Astrocyte (in vitro differentiated cells and primary cell): ENCODE measurements around the gene BARX2. TPM values are rescaled to one million over a fixed set of nuclear protein-coding genes. Genes with fewer than 3 reads are reported as not detected.

ENCODE experiments used
- DNase-seq: peaks from one replicate; pipeline ENCODE4 v3.0.0-alpha.2; 2010; ENCODE audit warnings: low read depth
- FAIRE-seq: peaks from 2 replicates; lab custom pipeline; 2011; peaks lifted over from hg19 to GRCh38; lab: Jason Lieb, UNC
- H2AFZ ChIP-seq: 2 replicates; pipeline ENCODE4 v1.6.0; 2012; ENCODE audit warnings: low read depth, low read length, inconsistent platforms
- H3K27ac ChIP-seq: 2 replicates; pipeline ENCODE4 v1.5.1; 2011; ENCODE audit warnings: low read depth, low read length, inconsistent platforms
- H3K27me3 ChIP-seq: 2 replicates; pipeline ENCODE4 v1.6.0; 2011; ENCODE audit warnings: low read length, inconsistent platforms; ENCODE audit not compliant: insufficient read depth
- H3K36me3 ChIP-seq: 2 replicates; pipeline ENCODE4 v1.5.1; 2011; ENCODE audit warnings: low read length, inconsistent platforms; ENCODE audit not compliant: insufficient read depth
- H3K4me1 ChIP-seq: 2 replicates; pipeline ENCODE4 v1.5.1; 2011; ENCODE audit warnings: low read length, inconsistent platforms; ENCODE audit not compliant: insufficient read depth
- H3K4me2 ChIP-seq: 2 replicates; pipeline ENCODE4 v1.6.0; 2012; ENCODE audit warnings: low read length, inconsistent platforms
- H3K4me3 ChIP-seq: 2 replicates; pipeline ENCODE4 v1.5.1; 2011; ENCODE audit warnings: low read depth, mild to moderate bottlenecking, low read length, inconsistent platforms; ENCODE audit not compliant: insufficient read depth
- H3K79me2 ChIP-seq: 2 replicates; pipeline ENCODE4 v1.6.0; 2012; ENCODE audit warnings: mild to moderate bottlenecking, low read length, inconsistent platforms; ENCODE audit not compliant: insufficient read depth
- H3K9ac ChIP-seq: 2 replicates; pipeline ENCODE4 v1.6.0; 2012; ENCODE audit warnings: mild to moderate bottlenecking, low read length, inconsistent platforms
- H3K9me3 ChIP-seq: 2 replicates; pipeline ENCODE4 v1.5.1; 2012; ENCODE audit warnings: low read depth, mild to moderate bottlenecking, low read length, inconsistent platforms; ENCODE audit not compliant: insufficient read depth
- H4K20me1 ChIP-seq: 2 replicates; pipeline ENCODE4 v1.6.0; 2012; ENCODE audit warnings: low read length, inconsistent platforms; ENCODE audit not compliant: insufficient read depth
- H3K27ac Mint-ChIP-seq: one replicate; pipeline ENCODE4 v1.8.0; 2021; ENCODE audit warnings: mild to moderate bottlenecking, mixed read lengths; ENCODE audit not compliant: unreplicated experiment
- H3K27me3 Mint-ChIP-seq: one replicate; pipeline ENCODE4 v1.8.0; 2021; ENCODE audit warnings: low read depth, mixed read lengths; ENCODE audit not compliant: unreplicated experiment
- H3K36me3 Mint-ChIP-seq: one replicate; pipeline ENCODE4 v1.8.0; 2021; ENCODE audit warnings: low read depth, mixed read lengths; ENCODE audit not compliant: unreplicated experiment
- H3K4me1 Mint-ChIP-seq: one replicate; pipeline ENCODE4 v1.8.0; 2021; ENCODE audit warnings: low read depth, mixed read lengths; ENCODE audit not compliant: unreplicated experiment
- H3K4me3 Mint-ChIP-seq: one replicate; pipeline ENCODE4 v1.8.0; 2021; ENCODE audit warnings: mild to moderate bottlenecking, moderate library complexity, mixed read lengths; ENCODE audit not compliant: unreplicated experiment
- H3K9me3 Mint-ChIP-seq: one replicate; pipeline ENCODE4 v1.8.0; 2021; ENCODE audit warnings: mild to moderate bottlenecking, mixed read lengths; ENCODE audit not compliant: unreplicated experiment
- EZH2 ChIP-seq: IDR thresholded peaks from 2 replicates; pipeline ENCODE4 v1.6.1; 2012; ENCODE audit warnings: mild to moderate bottlenecking, low read length, inconsistent platforms; ENCODE audit not compliant: insufficient read depth
- total RNA-seq: library from RNA; stranded (reverse); gene quantifications from 2 replicates; pipeline ENCODE4 v1.2.1, GENCODE V29; 2021
- TF ChIP-seq, protein P1 (sequence below): IDR thresholded peaks from 2 replicates; pipeline ENCODE4 v1.5.1; 2011; ENCODE audit warnings: low read depth, mild to moderate bottlenecking, inconsistent platforms, low read length, moderate library complexity; ENCODE audit not compliant: insufficient read depth

The BARX2 gene
- total RNA-seq, 1 donor from 2014 or later, result not detected

DNA sequence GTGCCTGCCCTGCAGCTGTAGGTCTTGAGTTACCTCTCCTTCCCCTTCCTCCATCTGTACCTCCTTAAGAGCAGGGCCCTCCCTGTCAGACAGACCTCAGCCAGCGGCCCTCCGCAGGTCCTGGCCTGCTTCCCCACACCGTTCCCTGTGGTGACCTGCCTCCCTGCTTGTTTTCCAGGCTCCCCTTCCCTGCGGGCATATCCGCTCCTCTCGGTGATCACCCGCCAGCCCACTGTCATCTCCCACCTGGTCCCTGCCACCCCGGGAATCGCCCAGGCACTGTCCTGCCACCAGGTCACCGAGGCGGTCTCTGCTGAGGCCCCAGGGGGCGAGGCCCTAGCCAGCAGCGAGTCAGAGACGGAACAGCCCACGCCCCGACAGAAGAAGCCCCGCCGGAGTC, 60.9 kb downstream of the BARX2 start:
- Histone ChIP-seq H3K79me2 (no peaks in the 10 kb centered on the region), H4K20me1 (no peaks in the 10 kb centered on the region), H2AFZ (no peak overlapping the region), H3K36me3 (no peaks in the 10 kb centered on the region), H3K27ac (no peak overlapping the region), H3K4me1 (no peaks in the 10 kb centered on the region), H3K9ac (no peak overlapping the region), H3K9me3 (no peaks in the 10 kb centered on the region), H3K27me3 (no peaks in the 10 kb centered on the region), H3K4me3 (no peak overlapping the region), H3K4me2 (no peak overlapping the region)
- H3K27me3 Mint-ChIP-seq, result peaks cover 18% of the 10 kb centered on the region
- peaks cover 1% of the 10 kb centered on the region for H3K36me3 Mint-ChIP-seq
- H3K4me1 Mint-ChIP-seq, result peaks cover 14% of the 10 kb centered on the region
- TF ChIP-seq, protein P1, sequence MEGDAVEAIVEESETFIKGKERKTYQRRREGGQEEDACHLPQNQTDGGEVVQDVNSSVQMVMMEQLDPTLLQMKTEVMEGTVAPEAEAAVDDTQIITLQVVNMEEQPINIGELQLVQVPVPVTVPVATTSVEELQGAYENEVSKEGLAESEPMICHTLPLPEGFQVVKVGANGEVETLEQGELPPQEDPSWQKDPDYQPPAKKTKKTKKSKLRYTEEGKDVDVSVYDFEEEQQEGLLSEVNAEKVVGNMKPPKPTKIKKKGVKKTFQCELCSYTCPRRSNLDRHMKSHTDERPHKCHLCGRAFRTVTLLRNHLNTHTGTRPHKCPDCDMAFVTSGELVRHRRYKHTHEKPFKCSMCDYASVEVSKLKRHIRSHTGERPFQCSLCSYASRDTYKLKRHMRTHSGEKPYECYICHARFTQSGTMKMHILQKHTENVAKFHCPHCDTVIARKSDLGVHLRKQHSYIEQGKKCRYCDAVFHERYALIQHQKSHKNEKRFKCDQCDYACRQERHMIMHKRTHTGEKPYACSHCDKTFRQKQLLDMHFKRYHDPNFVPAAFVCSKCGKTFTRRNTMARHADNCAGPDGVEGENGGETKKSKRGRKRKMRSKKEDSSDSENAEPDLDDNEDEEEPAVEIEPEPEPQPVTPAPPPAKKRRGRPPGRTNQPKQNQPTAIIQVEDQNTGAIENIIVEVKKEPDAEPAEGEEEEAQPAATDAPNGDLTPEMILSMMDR, result no peak
- TF ChIP-seq EZH2, result no peak
- DNase-seq (no peak), FAIRE-seq (no peak)
- no peak overlapping the region for H3K4me3 Mint-ChIP-seq
- peaks cover 3% of the 10 kb centered on the region for H3K9me3 Mint-ChIP-seq
- no peak overlapping the region for H3K27ac Mint-ChIP-seq

DNA sequence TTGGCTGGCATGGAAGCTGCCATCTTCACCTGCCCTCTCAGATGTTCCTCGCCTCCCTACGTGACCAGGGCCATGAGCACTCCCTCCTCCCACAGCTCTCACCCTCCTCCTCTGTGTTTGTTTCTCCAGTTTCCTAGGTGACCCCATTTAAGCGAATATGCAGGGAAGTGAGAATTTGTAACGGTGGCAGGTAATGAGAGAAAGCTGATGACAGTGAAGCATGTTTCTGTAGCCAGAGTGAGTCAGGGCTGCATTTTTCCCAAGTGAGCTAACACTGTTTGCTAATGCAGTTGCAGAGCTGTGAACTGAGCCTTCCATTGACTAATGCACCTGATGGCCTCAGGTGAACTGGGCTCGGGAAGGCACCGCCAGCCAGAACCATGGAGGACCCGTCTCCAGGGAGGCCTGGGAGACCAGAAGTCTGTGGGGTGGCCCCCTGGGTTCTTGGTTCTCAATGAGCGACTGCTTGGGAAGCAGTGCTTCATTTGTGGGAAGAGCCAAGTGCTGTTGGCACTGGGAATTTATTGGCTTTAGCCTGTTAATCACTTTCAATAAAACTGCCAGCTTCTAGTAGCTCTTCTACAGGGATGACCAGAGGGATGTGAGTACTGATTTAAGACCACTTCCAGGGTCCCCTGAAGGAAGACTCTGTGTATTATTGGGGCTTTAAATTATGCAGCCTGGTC, 64.5 kb downstream of the BARX2 start:
- Histone ChIP-seq H4K20me1 (no peaks in the 10 kb centered on the region), H3K4me2 (no peak overlapping the region), H3K27ac (no peak overlapping the region), H2AFZ (no peak overlapping the region), H3K27me3 (no peaks in the 10 kb centered on the region), H3K9me3 (no peaks in the 10 kb centered on the region), H3K4me1 (no peaks in the 10 kb centered on the region), H3K4me3 (no peak overlapping the region), H3K9ac (no peak overlapping the region), H3K79me2 (no peaks in the 10 kb centered on the region), H3K36me3 (no peaks in the 10 kb centered on the region)
- H3K4me1 Mint-ChIP-seq, result peaks cover 10% of the 10 kb centered on the region
- H3K9me3 Mint-ChIP-seq, result peaks cover 4% of the 10 kb centered on the region
- no peak overlapping the region for H3K4me3 Mint-ChIP-seq
- H3K27me3 Mint-ChIP-seq, result peaks cover 20% of the 10 kb centered on the region
- peak overlapping the region; percentile 82 for H3K27ac Mint-ChIP-seq
- peak; percentile 44 for DNase-seq
- FAIRE-seq, result no peak
- no peak for TF ChIP-seq EZH2
- TF ChIP-seq, protein P1, result no peak
- H3K36me3 Mint-ChIP-seq, result no peaks in the 10 kb centered on the region

DNA sequence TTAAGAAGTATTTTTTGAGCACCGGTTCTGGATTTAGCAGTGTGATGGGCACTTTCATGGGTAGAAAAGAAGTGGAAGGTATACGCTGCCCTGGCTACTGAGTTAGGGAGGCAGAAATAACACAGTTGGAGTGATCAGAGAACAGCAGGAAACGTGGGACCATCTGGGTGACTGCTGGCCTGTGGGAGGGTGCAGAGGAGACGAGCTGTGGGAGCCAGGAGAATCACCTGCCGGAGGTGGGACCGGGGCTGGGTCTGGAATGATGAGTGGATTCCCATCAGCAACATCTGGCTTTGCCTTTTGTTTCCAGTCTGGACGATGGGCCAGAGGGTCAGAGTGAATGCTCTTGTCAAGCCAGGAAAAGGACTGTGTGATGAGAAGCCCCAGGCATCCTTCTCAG, 66.5 kb downstream of the BARX2 start:
- Mint-ChIP-seq H3K27ac (no peak overlapping the region), H3K36me3 (peaks cover 2% of the 10 kb centered on the region), H3K4me1 (peaks cover 14% of the 10 kb centered on the region), H3K4me3 (no peak overlapping the region), H3K27me3 (peaks cover 9% of the 10 kb centered on the region), H3K9me3 (peaks cover 3% of the 10 kb centered on the region)
- Histone ChIP-seq H3K27me3 (no peaks in the 10 kb centered on the region), H3K27ac (no peak overlapping the region), H3K36me3 (no peaks in the 10 kb centered on the region), H2AFZ (no peak overlapping the region), H3K9me3 (no peaks in the 10 kb centered on the region), H3K4me2 (no peak overlapping the region), H3K9ac (no peak overlapping the region), H3K79me2 (no peaks in the 10 kb centered on the region), H3K4me3 (no peak overlapping the region), H4K20me1 (no peaks in the 10 kb centered on the region), H3K4me1 (no peaks in the 10 kb centered on the region)
- FAIRE-seq, result no peak
- TF ChIP-seq, protein P1, result no peak
- TF ChIP-seq EZH2, result no peak
- no peak for DNase-seq
